ENCODE results near the gene ZNF70. TPM values are rescaled to one million over a fixed set of nuclear protein-coding genes. Genes with fewer than 3 reads are reported as not detected.

Gene ZNF70
- total and polyA plus RNA-seq, 2 donors (not counting 1 experiment from before 2014, with no cell fraction given) = 2.1 to 8.3 TPM

- H3K4me1 ChIP-seq (ENCODE audit: control insufficient read depth in 2 of 2, insufficient read depth in 2 of 2, low read length in 2 of 2) = no peaks in the 10 kb centered on the region
- no peaks in the 10 kb centered on the region for H3K27me3 ChIP-seq (replicated peaks in 1 of 4; ENCODE audit: control extremely low read depth in 1 of 4, control insufficient read depth in 3 of 4, insufficient read depth in 4 of 4, low read length in 3 of 4)
- H3K27ac ChIP-seq (ENCODE audit: low read length in 2 of 2) = no peak overlapping the region
- intact Hi-C loops (cut with micrococcal nuclease) = no loop called here
- POLR2A ChIA-PET = no interaction called here
- Mint-ChIP-seq H3K27ac (peak overlapping the region; percentile 0), H3K4me3 (no peak overlapping the region), H3K9me3 (ENCODE audit: insufficient read depth) (no peaks in the 10 kb centered on the region), H3K4me1 (peaks cover 4% of the 10 kb centered on the region), H3K27me3 (no peaks in the 10 kb centered on the region)
- H3K9me3 ChIP-seq (ENCODE audit: control extremely low read depth in 1 of 3, control insufficient read depth in 2 of 3, insufficient read depth in 1 of 3, low read length in 2 of 3) = no peaks in the 10 kb centered on the region
- DNase-seq = no peak
- H3K4me2 ChIP-seq (replicated peaks; ENCODE audit: low read depth, low read length, poor library complexity, severe bottlenecking) = no peak overlapping the region
- no CpG with 5 or more reads among the region's 2 CpGs for WGBS (ENCODE audit: insufficient coverage)
- CTCF ChIA-PET = no interaction called here
- peaks cover 5% of the 10 kb centered on the region for H4K20me1 ChIP-seq (ENCODE audit: control insufficient read depth, insufficient read depth, low read length, poor library complexity, severe bottlenecking)
- no peak for ATAC-seq (ENCODE audit: low read depth)
- H3K4me3 ChIP-seq (ENCODE audit: control extremely low read depth in 1 of 5, extremely low read depth in 1 of 5, insufficient read depth in 1 of 5, low read depth in 2 of 5, low read length in 4 of 5) = no peak overlapping the region
- H3K79me2 ChIP-seq (ENCODE audit: control insufficient read depth, insufficient read depth, low read length) = peaks cover 17% of the 10 kb centered on the region
- TF ChIP-seq EZH2 (IDR thresholded peaks at IDR 0.05; ENCODE audit: borderline replicate concordance, insufficient read depth, low read depth, low read length, poor library complexity, severe bottlenecking) = no peak
- TF ChIP-seq CTCF (IDR thresholded peaks at IDR 0.05) = no peak
- H2AFZ ChIP-seq (ENCODE audit: insufficient read depth, low read depth, low read length, poor library complexity, severe bottlenecking) = no peak overlapping the region
- peaks cover 7 to 88% of the 10 kb centered on the region in 2 experiments for H3K36me3 ChIP-seq (replicated peaks in 1 of 2; ENCODE audit: control extremely low read depth in 1 of 2, control insufficient read depth in 1 of 2, extremely low read depth in 1 of 2, insufficient read depth in 2 of 2, low read length in 1 of 2)
- no peak overlapping the region for H3K9ac ChIP-seq (ENCODE audit: low read length)
Observed at GRCh38 chr22:23709107-23709506, 41.8 kb downstream of the ZNF70 start.

- Histone ChIP-seq H3K9me3 (ENCODE audit: control extremely low read depth in 1 of 3, control insufficient read depth in 2 of 3, insufficient read depth in 1 of 3, low read length in 2 of 3) (no peaks in the 10 kb centered on the region), H3K4me3 (ENCODE audit: control extremely low read depth in 1 of 5, extremely low read depth in 1 of 5, insufficient read depth in 1 of 5, low read depth in 2 of 5, low read length in 4 of 5) (no peak overlapping the region), H3K79me2 (ENCODE audit: control insufficient read depth, insufficient read depth, low read length) (peaks cover 22% of the 10 kb centered on the region), H3K4me1 (ENCODE audit: control insufficient read depth in 2 of 2, insufficient read depth in 2 of 2, low read length in 2 of 2) (no peaks in the 10 kb centered on the region), H3K27ac (ENCODE audit: low read length in 2 of 2) (no peak overlapping the region), H3K4me2 (replicated peaks; ENCODE audit: low read depth, low read length, poor library complexity, severe bottlenecking) (no peak overlapping the region), H4K20me1 (ENCODE audit: control insufficient read depth, insufficient read depth, low read length, poor library complexity, severe bottlenecking) (peaks cover 11% of the 10 kb centered on the region), H2AFZ (ENCODE audit: insufficient read depth, low read depth, low read length, poor library complexity, severe bottlenecking) (no peak overlapping the region), H3K36me3 (replicated peaks in 1 of 2; ENCODE audit: control extremely low read depth in 1 of 2, control insufficient read depth in 1 of 2, extremely low read depth in 1 of 2, insufficient read depth in 2 of 2, low read length in 1 of 2) (peaks cover 7 to 83% of the 10 kb centered on the region in 2 experiments), H3K9ac (ENCODE audit: low read length) (no peak overlapping the region), H3K27me3 (replicated peaks in 1 of 4; ENCODE audit: control extremely low read depth in 1 of 4, control insufficient read depth in 3 of 4, insufficient read depth in 4 of 4, low read length in 3 of 4) (no peaks in the 10 kb centered on the region)
- H3K27me3 Mint-ChIP-seq = no peaks in the 10 kb centered on the region
- H3K9me3 Mint-ChIP-seq (ENCODE audit: insufficient read depth) = no peaks in the 10 kb centered on the region
- H3K4me3 Mint-ChIP-seq = no peak overlapping the region
- TF ChIP-seq EZH2 (IDR thresholded peaks at IDR 0.05; ENCODE audit: borderline replicate concordance, insufficient read depth, low read depth, low read length, poor library complexity, severe bottlenecking) = no peak
- TF ChIP-seq CTCF (IDR thresholded peaks at IDR 0.05) = no peak
- ChIA-PET POLR2A (no interaction called here), CTCF (no interaction called here)
- no peaks in the 10 kb centered on the region for H3K4me1 Mint-ChIP-seq
- intact Hi-C loops (cut with micrococcal nuclease) = no loop called here
- no CpG with 5 or more reads among the region's 1 CpG for WGBS (ENCODE audit: insufficient coverage)
- no peak overlapping the region for H3K27ac Mint-ChIP-seq
- ATAC-seq (ENCODE audit: low read depth) (no peak), DNase-seq (no peak)
Observed at GRCh38 chr22:23708270-23708669, 42.6 kb downstream of the ZNF70 start.

Data from B cell (primary cell).